Activated naive CD4-positive, alpha-beta T cell treated with anti-CD3 and anti-CD28 coated beads, Interleukin-2, amount 10 ng/mL, durations not matched to agents 7 days and 5 days (primary cell): ENCODE results near the gene MAPK8IP1.

Experiments
- CTCF ChIA-PET: fragments of 350-600 bp; sonication (Branson Sonifier 250); formaldehyde crosslinking; loops from one replicate; lab custom pipeline; 2021; ENCODE audit warnings: antibody characterized with exemption; lab: Charles Lee
- DNase-seq: peaks from one replicate; pipeline ENCODE4 v3.0.0-alpha.2; 2020
- H3K27ac Mint-ChIP-seq: one replicate; pipeline ENCODE4 v1.8.0; 2021; ENCODE audit warnings: mild to moderate bottlenecking, moderate library complexity, mixed read lengths
- H3K27me3 Mint-ChIP-seq: one replicate; pipeline ENCODE4 v1.8.0; 2021; ENCODE audit warnings: mild to moderate bottlenecking, mixed read lengths
- H3K36me3 Mint-ChIP-seq: one replicate; pipeline ENCODE4 v1.8.0; 2021; ENCODE audit warnings: mixed read lengths
- H3K4me1 Mint-ChIP-seq: one replicate; pipeline ENCODE4 v1.8.0; 2021; ENCODE audit warnings: mixed read lengths
- H3K4me3 Mint-ChIP-seq: one replicate; pipeline ENCODE4 v1.8.0; 2021; ENCODE audit warnings: mild to moderate bottlenecking, moderate library complexity, mixed read lengths
- H3K9me3 Mint-ChIP-seq: one replicate; pipeline ENCODE4 v1.8.0; 2021; ENCODE audit warnings: mixed read lengths

MAPK8IP1 gene

GRCh38 chr11:45935349-45936064, 50.1 kb downstream of the MAPK8IP1 start:
- Mint-ChIP-seq H3K4me1 (peaks cover 13% of the 10 kb centered on the region), H3K4me3 (no peak overlapping the region), H3K9me3 (no peaks in the 10 kb centered on the region), H3K36me3 (peaks cover 10% of the 10 kb centered on the region), H3K27ac (no peak overlapping the region), H3K27me3 (no peaks in the 10 kb centered on the region)
- no peak for DNase-seq
- CTCF ChIA-PET: interaction anchor here (2.1 kb wide), 1 partner anchor 30 kb away, joined by 6 read pairs; no protein-coding TSS in a partner anchor

GRCh38 chr11:45936511-45937054, 51.1 kb downstream of the MAPK8IP1 start:
- CTCF ChIA-PET: interaction anchor here (2.1 kb wide), 1 partner anchor 29 kb away, joined by 6 read pairs; no protein-coding TSS in a partner anchor
- peaks cover 8% of the 10 kb centered on the region for H3K36me3 Mint-ChIP-seq
- no peak overlapping the region for H3K4me3 Mint-ChIP-seq

GRCh38 chr11:45937916-45938315, 52.5 kb downstream of the MAPK8IP1 start:
- Mint-ChIP-seq H3K27me3 (no peaks in the 10 kb centered on the region), H3K27ac (no peak overlapping the region), H3K4me1 (no peaks in the 10 kb centered on the region), H3K9me3 (no peaks in the 10 kb centered on the region), H3K4me3 (no peak overlapping the region), H3K36me3 (peaks cover 7% of the 10 kb centered on the region)
- no peak for DNase-seq
- CTCF ChIA-PET: interaction anchor here (2.1 kb wide), 1 partner anchor 27 kb away, joined by 6 read pairs; no protein-coding TSS in a partner anchor

More at GRCh38 chr11:45936511-45937054, 51.1 kb downstream of the MAPK8IP1 start:
- no peak for DNase-seq
- Mint-ChIP-seq H3K9me3 (no peaks in the 10 kb centered on the region), H3K27ac (no peak overlapping the region), H3K27me3 (no peaks in the 10 kb centered on the region), H3K4me1 (peaks cover 2% of the 10 kb centered on the region)

- H3K36me3 Mint-ChIP-seq: peaks cover 5% of the 10 kb centered on the region
- no peaks in the 10 kb centered on the region for H3K9me3 Mint-ChIP-seq
- no peak overlapping the region for H3K4me3 Mint-ChIP-seq
- no peaks in the 10 kb centered on the region for H3K27me3 Mint-ChIP-seq
- CTCF ChIA-PET: interaction anchor here (0.6 kb wide), 1 partner anchor 19 kb away, joined by 3 read pairs; no protein-coding TSS in a partner anchor
- no peaks in the 10 kb centered on the region for H3K4me1 Mint-ChIP-seq
- no peak overlapping the region for H3K27ac Mint-ChIP-seq
- no peak for DNase-seq
Observed at GRCh38 chr11:45939836-45940235, 54.4 kb downstream of the MAPK8IP1 start.

- Mint-ChIP-seq H3K27ac (no peak overlapping the region), H3K4me3 (no peak overlapping the region), H3K4me1 (no peaks in the 10 kb centered on the region), H3K36me3 (peaks cover 16% of the 10 kb centered on the region), H3K9me3 (no peaks in the 10 kb centered on the region), H3K27me3 (no peaks in the 10 kb centered on the region)
- CTCF ChIA-PET: interaction anchor here (2.2 kb wide), 1 partner anchor 24 kb away, joined by 6 read pairs; no protein-coding TSS in a partner anchor
- no peak for DNase-seq
Observed at GRCh38 chr11:45941285-45941684, 55.8 kb downstream of the MAPK8IP1 start.

- H3K9me3 Mint-ChIP-seq: no peaks in the 10 kb centered on the region
- H3K4me1 Mint-ChIP-seq: no peaks in the 10 kb centered on the region
- no peak overlapping the region for H3K27ac Mint-ChIP-seq
- H3K27me3 Mint-ChIP-seq: no peaks in the 10 kb centered on the region
- DNase-seq: no peak
- H3K4me3 Mint-ChIP-seq: no peak overlapping the region
- CTCF ChIA-PET: interaction anchor here (0.7 to 2.2 kb wide), 2 partner anchors 23 to 182 kb away, joined by 3 to 6 read pairs; no protein-coding TSS in a partner anchor
- peaks cover 14% of the 10 kb centered on the region for H3K36me3 Mint-ChIP-seq
Observed at GRCh38 chr11:45942381-45942780, 56.9 kb downstream of the MAPK8IP1 start.

- Mint-ChIP-seq H3K27me3 (no peaks in the 10 kb centered on the region), H3K4me1 (no peaks in the 10 kb centered on the region), H3K4me3 (no peak overlapping the region), H3K9me3 (no peaks in the 10 kb centered on the region), H3K36me3 (peaks cover 18% of the 10 kb centered on the region), H3K27ac (no peak overlapping the region)
- no peak for DNase-seq
- CTCF ChIA-PET: no interaction called here
Observed at GRCh38 chr11:45945397-45945999, 60.0 kb downstream of the MAPK8IP1 start.

GRCh38 chr11:45947885-45948284, 62.4 kb downstream of the MAPK8IP1 start:
- Mint-ChIP-seq H3K27me3 (no peaks in the 10 kb centered on the region), H3K36me3 (peaks cover 19% of the 10 kb centered on the region), H3K27ac (no peak overlapping the region), H3K4me1 (no peaks in the 10 kb centered on the region), H3K9me3 (no peaks in the 10 kb centered on the region), H3K4me3 (no peak overlapping the region)
- CTCF ChIA-PET: interaction anchor here (0.9 to 2.1 kb wide), 3 partner anchors 9 to 19 kb away, joined by 3 to 8 read pairs (median 4); no protein-coding TSS in a partner anchor
- DNase-seq: no peak

GRCh38 chr11:45948356-45948755, 62.9 kb downstream of the MAPK8IP1 start:
- CTCF ChIA-PET: interaction anchor here (0.9 to 2.1 kb wide), 3 partner anchors 9 to 19 kb away, joined by 3 to 8 read pairs (median 4); no protein-coding TSS in a partner anchor
- H3K4me3 Mint-ChIP-seq: no peak overlapping the region
- DNase-seq: no peak
- no peaks in the 10 kb centered on the region for H3K4me1 Mint-ChIP-seq
- no peaks in the 10 kb centered on the region for H3K27me3 Mint-ChIP-seq
- no peak overlapping the region for H3K27ac Mint-ChIP-seq
- H3K36me3 Mint-ChIP-seq: peaks cover 20% of the 10 kb centered on the region
- no peaks in the 10 kb centered on the region for H3K9me3 Mint-ChIP-seq

GRCh38 chr11:45949992-45950407, 64.5 kb downstream of the MAPK8IP1 start:
- Mint-ChIP-seq H3K4me1 (no peaks in the 10 kb centered on the region), H3K9me3 (no peaks in the 10 kb centered on the region), H3K27me3 (no peaks in the 10 kb centered on the region), H3K4me3 (no peak overlapping the region), H3K36me3 (peaks cover 17% of the 10 kb centered on the region), H3K27ac (no peak overlapping the region)
- CTCF ChIA-PET: interaction anchor here (1.4 kb wide), 1 partner anchor 15 kb away, joined by 8 read pairs; no protein-coding TSS in a partner anchor
- DNase-seq: no peak
